ENCODE measurements around the gene CHRNA5.

The CHRNA5 gene

DNA sequence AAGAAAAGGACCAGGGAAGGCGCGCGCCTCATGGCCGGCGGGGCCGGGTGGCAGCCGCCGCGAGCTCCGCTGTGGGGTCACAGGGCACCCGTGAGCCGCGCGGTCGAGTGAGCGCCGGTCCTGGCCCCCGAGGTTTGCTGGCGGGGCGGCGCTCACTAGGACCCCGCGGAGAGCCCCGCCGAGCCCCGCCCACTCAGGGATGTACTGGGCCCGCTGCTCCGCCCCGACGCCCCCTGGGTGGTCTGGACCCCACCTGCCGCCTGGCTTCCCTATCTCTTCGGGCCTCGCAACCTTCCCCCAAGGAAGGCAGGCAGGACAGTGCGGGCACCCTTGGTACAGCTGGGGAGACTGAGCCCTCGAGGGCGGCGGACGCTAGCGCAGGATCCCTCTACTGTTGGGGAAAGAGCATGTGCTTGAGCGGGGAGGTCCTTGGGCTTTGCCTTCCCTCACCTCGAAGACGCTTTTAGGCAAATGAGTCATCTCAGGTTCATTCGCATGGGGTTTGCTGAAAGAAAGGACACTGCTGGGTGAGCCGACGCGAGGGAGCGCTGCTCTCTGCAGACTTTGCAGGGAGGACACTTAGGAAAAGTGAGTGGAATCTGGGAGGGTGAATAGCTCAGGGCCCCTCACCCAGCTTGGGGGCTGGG is 75.9 kb downstream of the CHRNA5 start, which contains the start of gene CHRNB4:
Gene CHRNB4 (minus strand): TSS at position 109 of the 647 bp plus-strand sequence. CDS start 77 bp downstream, at position 32.
- Histone ChIP-seq H3K9ac (ENCODE audit: low read length) (no peak within 1 kb of the TSS), H2AFZ (ENCODE audit: low read length) (no peak within 1 kb of the TSS)

DNA sequence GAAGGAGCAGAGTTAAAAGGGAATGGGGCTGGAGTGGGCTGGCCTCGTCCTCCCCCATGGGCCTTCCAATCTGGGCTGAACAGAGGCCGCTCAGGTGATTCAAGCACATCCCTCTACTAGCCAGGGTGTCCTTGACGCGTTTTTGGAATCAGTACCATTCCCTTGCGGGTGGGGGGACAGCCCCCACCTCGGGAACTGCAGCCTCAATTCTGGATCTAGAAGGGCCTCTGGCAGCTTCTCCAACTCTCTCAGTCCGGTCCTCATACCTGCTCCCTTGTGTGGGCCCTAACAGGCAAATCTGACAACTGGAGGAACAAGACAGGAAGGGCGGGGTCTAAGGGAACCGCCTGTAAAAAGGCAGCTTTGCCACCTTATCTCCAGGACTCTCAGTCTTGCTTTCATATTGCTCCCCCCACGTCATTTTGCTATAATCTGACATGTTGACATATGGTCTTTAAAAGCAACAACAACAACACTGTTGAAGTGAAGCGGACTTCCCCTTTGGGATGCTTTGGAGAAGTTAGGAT is 76.5 kb downstream of the CHRNA5 start:
- Histone ChIP-seq H2AFZ (ENCODE audit: low read length) (no peak overlapping the region), H3K9ac (ENCODE audit: low read length) (no peak overlapping the region), H3K9me2 (ENCODE audit: low read depth, low read length) (no peaks in the 10 kb centered on the region)

More for the DNA sequence above, 75.9 kb downstream of the CHRNA5 start, which contains the start of gene CHRNB4:
- Histone ChIP-seq H3K4me2 (ENCODE audit: low read length) (no peak within 1 kb of the TSS), H4K20me1 (ENCODE audit: insufficient read depth, low read length) (no peaks in the 10 kb centered on the region), H3K79me2 (ENCODE audit: insufficient read depth, low read length) (no peaks in the 10 kb centered on the region), H3K27me3 (ENCODE audit: insufficient read depth, low read length) (peaks cover 4% of the 10 kb centered on the region; the same call in 1 of the 2 replicates), H3K4me3 (ENCODE audit: low read depth, low read length, poor library complexity, severe bottlenecking) (no peak within 1 kb of the TSS), H3K36me3 (ENCODE audit: insufficient read depth, low read length) (no peaks in the 10 kb centered on the region), H3K4me1 (ENCODE audit: insufficient read depth, low read length, severe bottlenecking) (no peaks in the 10 kb centered on the region), H3K9me3 (ENCODE audit: low read length) (no peaks in the 10 kb centered on the region), H3F3A (ENCODE audit: insufficient read depth, low read length) (no peaks in the 10 kb centered on the region), H3K9me2 (ENCODE audit: low read depth, low read length) (no peaks in the 10 kb centered on the region), H3K27ac (ENCODE audit: low read depth, low read length, poor library complexity, severe bottlenecking) (no peak within 1 kb of the TSS)
- TF ChIP-seq EZH2 (IDR thresholded peaks at IDR 0.05; ENCODE audit: borderline replicate concordance, low read length) (no peak), CTCF (IDR thresholded peaks at IDR 0.05; ENCODE audit: low read length) (no peak)

DNA sequence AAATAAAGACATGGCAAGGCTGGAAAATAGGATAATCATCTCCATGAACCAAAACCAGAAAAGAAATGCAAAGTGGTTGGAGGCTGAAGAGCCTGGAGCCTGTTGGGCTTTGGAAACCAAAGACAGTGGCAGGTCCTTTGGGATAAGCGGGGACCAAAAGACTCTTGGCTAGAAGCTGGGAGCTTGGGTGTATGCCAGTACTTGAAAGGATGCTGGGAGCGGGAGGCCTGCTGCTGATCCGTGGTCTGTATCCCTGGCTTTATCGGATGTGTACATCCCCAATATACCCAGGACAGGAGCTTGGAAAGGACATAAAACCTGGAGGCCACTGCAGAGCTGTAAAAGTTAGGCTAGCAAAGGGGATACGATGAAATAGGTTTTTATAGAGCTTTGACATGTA is 77.0 kb downstream of the CHRNA5 start:
- Histone ChIP-seq H3K27me3 (ENCODE audit: insufficient read depth, low read length) (peaks cover 4% of the 10 kb centered on the region; the same call in 1 of the 2 replicates), H3K4me3 (ENCODE audit: low read depth, low read length, poor library complexity, severe bottlenecking) (no peak overlapping the region), H3F3A (ENCODE audit: insufficient read depth, low read length) (no peaks in the 10 kb centered on the region), H3K9me2 (ENCODE audit: low read depth, low read length) (no peaks in the 10 kb centered on the region), H3K9me3 (ENCODE audit: low read length) (no peaks in the 10 kb centered on the region), H3K79me2 (ENCODE audit: insufficient read depth, low read length) (no peaks in the 10 kb centered on the region), H2AFZ (ENCODE audit: low read length) (no peak overlapping the region), H3K9ac (ENCODE audit: low read length) (no peak overlapping the region), H3K4me2 (ENCODE audit: low read length) (no peak overlapping the region), H3K27ac (ENCODE audit: low read depth, low read length, poor library complexity, severe bottlenecking) (no peak overlapping the region), H3K4me1 (ENCODE audit: insufficient read depth, low read length, severe bottlenecking) (no peaks in the 10 kb centered on the region), H3K36me3 (ENCODE audit: insufficient read depth, low read length) (no peaks in the 10 kb centered on the region), H4K20me1 (ENCODE audit: insufficient read depth, low read length) (no peaks in the 10 kb centered on the region)
- no peak for TF ChIP-seq CTCF (IDR thresholded peaks at IDR 0.05; ENCODE audit: low read length)
- no peak for TF ChIP-seq EZH2 (IDR thresholded peaks at IDR 0.05; ENCODE audit: borderline replicate concordance, low read length)

More for the DNA sequence above, 76.5 kb downstream of the CHRNA5 start:
- no peak overlapping the region for H3K4me2 ChIP-seq (ENCODE audit: low read length)
- no peak overlapping the region for H3K4me3 ChIP-seq (ENCODE audit: low read depth, low read length, poor library complexity, severe bottlenecking)
- H4K20me1 ChIP-seq (ENCODE audit: insufficient read depth, low read length): no peaks in the 10 kb centered on the region
- no peaks in the 10 kb centered on the region for H3K9me3 ChIP-seq (ENCODE audit: low read length)
- H3K27ac ChIP-seq (ENCODE audit: low read depth, low read length, poor library complexity, severe bottlenecking): no peak overlapping the region
- no peaks in the 10 kb centered on the region for H3K79me2 ChIP-seq (ENCODE audit: insufficient read depth, low read length)
- no peaks in the 10 kb centered on the region for H3K4me1 ChIP-seq (ENCODE audit: insufficient read depth, low read length, severe bottlenecking)
- TF ChIP-seq CTCF (IDR thresholded peaks at IDR 0.05; ENCODE audit: low read length) (no peak), EZH2 (IDR thresholded peaks at IDR 0.05; ENCODE audit: borderline replicate concordance, low read length) (no peak)
- H3K27me3 ChIP-seq (ENCODE audit: insufficient read depth, low read length): peaks cover 4% of the 10 kb centered on the region; the same call in 1 of the 2 replicates
- no peaks in the 10 kb centered on the region for H3K36me3 ChIP-seq (ENCODE audit: insufficient read depth, low read length)
- H3F3A ChIP-seq (ENCODE audit: insufficient read depth, low read length): no peaks in the 10 kb centered on the region
